OCI-LY1 (cell line): ENCODE data around the gene TYMS.

ENCODE experiments used
- H2AFZ ChIP-seq: fragments of 200-600 bp; sonication (generic), shearing (Covaris generic); 2 replicates; pipeline ENCODE4 v1.6.0; 2014; ENCODE audit warnings: antibody characterized with exemption, mild to moderate bottlenecking, low read length
- H3F3A ChIP-seq: fragments of 200-600 bp; sonication (generic), shearing (Covaris generic); 2 replicates; pipeline ENCODE4 v1.6.0; 2014; ENCODE audit warnings: mild to moderate bottlenecking, antibody characterized with exemption, low read length, moderate library complexity; ENCODE audit not compliant: insufficient read depth
- H3K27ac ChIP-seq: fragments of 200-600 bp; sonication (generic); 2 replicates; pipeline ENCODE4 v1.5.1; 2014; ENCODE audit warnings: low read length, mixed run types, mild to moderate bottlenecking, low read depth; ENCODE audit not compliant: poor library complexity, severe bottlenecking
- H3K27me3 ChIP-seq: fragments of 200-600 bp; sonication (generic); 2 replicates; pipeline ENCODE4 v1.6.0; 2014; ENCODE audit warnings: antibody characterized with exemption, mild to moderate bottlenecking, low read length, moderate library complexity; ENCODE audit not compliant: insufficient read depth
- H3K36me3 ChIP-seq: fragments of 200-600 bp; sonication (generic); 2 replicates; pipeline ENCODE4 v1.6.1; 2014; ENCODE audit warnings: mild to moderate bottlenecking, antibody characterized with exemption, low read length, moderate library complexity, mixed read lengths; ENCODE audit not compliant: insufficient read depth
- H3K4me1 ChIP-seq: fragments of 200-600 bp; sonication (generic); 2 replicates; pipeline ENCODE4 v1.5.1; 2014; ENCODE audit warnings: mild to moderate bottlenecking, low read length, moderate library complexity; ENCODE audit not compliant: insufficient read depth, severe bottlenecking
- H3K4me2 ChIP-seq: fragments of 200-600 bp; sonication (generic), shearing (Covaris generic); 2 replicates; pipeline ENCODE4 v1.6.1; 2014; ENCODE audit warnings: low read length
- H3K4me3 ChIP-seq: fragments of 200-600 bp; sonication (generic); 2 replicates; pipeline ENCODE4 v1.5.1; 2014; ENCODE audit warnings: low read length, low read depth, mild to moderate bottlenecking, mixed read lengths; ENCODE audit not compliant: poor library complexity, severe bottlenecking
- H3K79me2 ChIP-seq: fragments of 200-600 bp; shearing (Covaris generic); 2 replicates; pipeline ENCODE4 v1.6.1; 2016; ENCODE audit warnings: mixed run types, low read length, mixed read lengths; ENCODE audit not compliant: insufficient read depth
- H3K9ac ChIP-seq: fragments of 200-600 bp; sonication (generic), shearing (Covaris generic); 2 replicates; pipeline ENCODE4 v1.6.1; 2014; ENCODE audit warnings: mild to moderate bottlenecking, low read length, mixed read lengths
- H3K9me2 ChIP-seq: fragments of 200-600 bp; sonication (generic), shearing (Covaris generic); 2 replicates; pipeline ENCODE4 v1.6.1; 2014; ENCODE audit warnings: low read depth, mild to moderate bottlenecking, low read length, mixed read lengths
- H3K9me3 ChIP-seq: fragments of 200-600 bp; shearing (Covaris generic); 2 replicates; pipeline ENCODE4 v1.6.1; 2014; ENCODE audit warnings: low read length, mixed read lengths
- H4K20me1 ChIP-seq: fragments of 200-600 bp; sonication (generic), shearing (Covaris generic); 2 replicates; pipeline ENCODE4 v1.6.0; 2016; ENCODE audit warnings: mild to moderate bottlenecking, low read length; ENCODE audit not compliant: insufficient read depth
- CTCF ChIP-seq: fragments of 200-600 bp; sonication (generic), shearing (Covaris generic); IDR thresholded peaks from 2 replicates; pipeline ENCODE4 v1.5.1; 2017; ENCODE audit warnings: mild to moderate bottlenecking, antibody characterized with exemption, low read length, moderate library complexity, mixed read lengths
- EZH2 ChIP-seq: fragments of 200-600 bp; sonication (generic), shearing (Covaris generic); IDR thresholded peaks from 2 replicates; pipeline ENCODE4 v1.8.0; 2017; ENCODE audit warnings: borderline replicate concordance, mixed run types, mild to moderate bottlenecking, antibody characterized with exemption, low read length, moderate library complexity, mixed read lengths

The TYMS gene

DNA sequence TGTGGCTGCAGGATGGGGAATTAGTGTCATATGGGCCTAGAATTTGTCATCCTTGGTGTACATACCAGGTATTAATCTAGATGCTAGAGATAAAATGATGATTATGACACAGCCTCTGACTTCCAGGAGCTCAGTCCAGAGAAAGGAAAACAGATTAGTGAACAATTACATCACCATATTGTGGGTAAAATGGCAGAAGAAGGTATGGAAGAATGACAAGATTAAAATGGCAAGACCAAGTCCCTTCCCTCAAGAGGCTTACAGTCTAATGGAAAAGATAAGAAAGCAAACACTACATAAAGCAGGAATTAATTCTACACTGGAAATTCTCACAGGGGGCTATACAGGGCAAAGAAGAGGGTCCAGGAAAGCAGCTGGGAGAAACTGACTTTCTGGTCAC, 25.9 kb upstream of the TYMS start:
- H2AFZ ChIP-seq = no peak overlapping the region
- no peaks in the 10 kb centered on the region for H3K36me3 ChIP-seq
- H3K27me3 ChIP-seq = no peaks in the 10 kb centered on the region
- no peaks in the 10 kb centered on the region for H3K9me3 ChIP-seq
- H3F3A ChIP-seq = no peaks in the 10 kb centered on the region
- H3K4me2 ChIP-seq = no peak overlapping the region
- no peaks in the 10 kb centered on the region for H3K9me2 ChIP-seq
- no peak overlapping the region for H3K9ac ChIP-seq
- no peak overlapping the region for H3K4me3 ChIP-seq
- H3K79me2 ChIP-seq = no peaks in the 10 kb centered on the region
- no peaks in the 10 kb centered on the region for H3K4me1 ChIP-seq
- no peak overlapping the region for H3K27ac ChIP-seq
- H4K20me1 ChIP-seq = no peaks in the 10 kb centered on the region
- TF ChIP-seq EZH2 (no peak), CTCF (no peak)

DNA sequence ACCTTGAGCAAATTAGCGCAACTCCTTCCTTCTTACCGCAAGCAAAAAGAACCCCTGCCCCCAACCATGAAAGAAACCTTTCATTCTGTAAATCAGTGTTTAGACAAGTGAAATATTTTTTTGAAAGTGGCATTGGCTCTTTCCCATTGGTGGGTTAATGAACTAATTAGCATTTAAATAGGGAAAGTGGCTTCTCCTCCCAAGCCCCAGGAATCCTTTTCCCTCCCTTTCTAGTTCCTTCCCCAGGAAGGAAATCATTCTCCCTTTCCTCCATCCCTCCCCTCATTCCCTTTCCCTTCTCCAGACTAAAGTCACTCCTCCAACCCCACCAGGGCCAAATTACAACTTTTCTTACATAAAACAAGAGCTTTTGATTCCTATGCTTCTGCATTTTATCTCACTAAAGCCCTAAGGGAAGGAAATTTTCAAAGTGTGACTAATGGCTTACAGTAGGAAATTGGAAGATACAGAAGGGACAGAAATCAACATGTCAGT, 22.9 kb upstream of the TYMS start:
- no peaks in the 10 kb centered on the region for H3K4me1 ChIP-seq

DNA sequence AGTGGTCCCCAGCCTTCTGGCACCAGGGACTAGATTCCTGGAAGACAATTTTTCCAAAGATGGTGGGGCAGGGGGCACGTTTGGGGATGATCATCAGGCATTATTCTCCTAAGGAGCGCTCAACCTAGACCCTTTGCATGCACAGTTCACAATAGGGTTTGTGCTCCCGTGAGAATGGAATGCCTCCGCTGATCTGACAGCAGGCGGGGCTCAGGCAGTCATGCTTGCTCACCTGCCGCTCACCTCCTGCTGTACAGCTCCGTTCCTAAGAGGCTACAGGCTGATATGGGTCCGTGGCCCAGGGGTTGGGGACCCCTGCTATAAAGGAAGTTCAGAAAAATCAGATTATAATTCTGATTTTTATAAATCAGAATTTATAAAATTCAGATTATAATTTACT, 22.3 kb upstream of the TYMS start:
- Histone ChIP-seq H3K79me2 (no peaks in the 10 kb centered on the region), H4K20me1 (no peaks in the 10 kb centered on the region), H3K36me3 (no peaks in the 10 kb centered on the region), H2AFZ (no peak overlapping the region), H3K27ac (no peak overlapping the region), H3K4me2 (no peak overlapping the region), H3K4me1 (no peaks in the 10 kb centered on the region), H3K9me2 (no peaks in the 10 kb centered on the region), H3F3A (no peaks in the 10 kb centered on the region), H3K27me3 (no peaks in the 10 kb centered on the region), H3K9ac (no peak overlapping the region), H3K4me3 (no peak overlapping the region), H3K9me3 (no peaks in the 10 kb centered on the region)
- TF ChIP-seq CTCF = no peak
- TF ChIP-seq EZH2 = no peak

More for the DNA sequence above, 22.9 kb upstream of the TYMS start:
- Histone ChIP-seq H3K36me3 (no peaks in the 10 kb centered on the region), H3K79me2 (no peaks in the 10 kb centered on the region), H3K27ac (no peak overlapping the region), H3K9ac (no peak overlapping the region), H2AFZ (no peak overlapping the region), H3K9me2 (no peaks in the 10 kb centered on the region), H3K9me3 (no peaks in the 10 kb centered on the region), H3K4me3 (no peak overlapping the region), H4K20me1 (no peaks in the 10 kb centered on the region), H3K27me3 (no peaks in the 10 kb centered on the region), H3F3A (no peaks in the 10 kb centered on the region), H3K4me2 (no peak overlapping the region)
- TF ChIP-seq EZH2 (no peak), CTCF (no peak)
